H1 (cell line): ENCODE data around the gene ZNF532. TPM values are rescaled to one million over a fixed set of nuclear protein-coding genes. Genes with fewer than 3 reads are reported as not detected.

Experiments used
- CTCF ChIA-PET: fragments of 300-600 bp; sonication (Branson Sonifier 250); formaldehyde crosslinking; loops from one replicate; lab custom pipeline; 2021; ENCODE audit not compliant: partially characterized antibody; lab: Charles Lee
- POLR2A ChIA-PET: fragments of 300-600 bp; sonication (Branson Sonifier 250); formaldehyde crosslinking; loops from one replicate; lab custom pipeline; 2021; ENCODE audit warnings: inconsistent platforms; ENCODE audit not compliant: partially characterized antibody; lab: Charles Lee
- DNase-seq, 2 experiments: peaks; one replicate each; pipeline versions ENCODE4 v3.0.0 to v3.0.0-alpha.2; 2010 to 2022; ENCODE audit warnings: low spot score in 2 of 2, low read depth in 1 of 2, mixed read lengths in 1 of 2
- FAIRE-seq: peaks from 2 replicates; lab custom pipeline; 2011; peaks lifted over from hg19 to GRCh38; lab: Jason Lieb, UNC
- H2AFZ ChIP-seq: 2 replicates; pipeline ENCODE4 v1.8.1; 2012; ENCODE audit warnings: low read length, inconsistent platforms
- H2AK5ac ChIP-seq: 2 replicates; pipeline ENCODE4 v1.6.1; 2013; ENCODE audit warnings: low read depth, low read length
- H2BK120ac ChIP-seq: replicated peaks from 2 replicates; pipeline ENCODE3; 2013; ENCODE audit warnings: low read depth, low read length, inconsistent platforms
- H2BK12ac ChIP-seq: 2 replicates; pipeline ENCODE4 v1.6.1; 2013; ENCODE audit warnings: low read depth, low read length
- H2BK15ac ChIP-seq: 2 replicates; pipeline ENCODE4 v1.6.1; 2013; ENCODE audit warnings: low read length
- H2BK20ac ChIP-seq: 2 replicates; pipeline ENCODE4 v1.6.1; 2013; ENCODE audit warnings: low read length
- H2BK5ac ChIP-seq: 2 replicates; pipeline ENCODE4 v1.6.1; 2013; ENCODE audit warnings: low read depth, low read length
- H3K14ac ChIP-seq: 2 replicates; pipeline ENCODE4 v1.6.1; 2013; ENCODE audit warnings: inconsistent platforms; ENCODE audit not compliant: insufficient read length
- H3K18ac ChIP-seq: 2 replicates; pipeline ENCODE4 v1.6.1; 2013; ENCODE audit warnings: low read length; ENCODE audit errors: extremely low read depth
- H3K23ac ChIP-seq: 2 replicates; pipeline ENCODE4 v1.6.1; 2013; ENCODE audit warnings: inconsistent platforms; ENCODE audit not compliant: insufficient read length
- H3K23me2 ChIP-seq: 2 replicates; pipeline ENCODE4 v1.6.1; 2013; ENCODE audit warnings: low read depth, low read length
- H3K27ac ChIP-seq: 2 replicates; pipeline ENCODE4 v1.6.1; 2011; ENCODE audit warnings: low read depth, low read length, inconsistent platforms
- H3K27me3 ChIP-seq, 4 experiments: replicated peaks in 1 of 4; 1 replicate in 1 of 4; 2 replicates in 3 of 4; pipeline versions ENCODE4 v1.6.1 to v1.8.1; 2011 to 2013; ENCODE audit warnings: low read length in 3 of 4, mild to moderate bottlenecking in 3 of 4, inconsistent platforms in 2 of 4, mixed read lengths in 2 of 4, moderate library complexity in 1 of 4; ENCODE audit not compliant: control insufficient read depth in 3 of 4, insufficient read depth in 3 of 4; ENCODE audit errors: extremely low read depth in 1 of 4
- H3K36me3 ChIP-seq, 4 experiments: 2 replicates each; pipeline versions ENCODE4 v1.6.1 to v1.8.1; 2011 to 2013; ENCODE audit warnings: mild to moderate bottlenecking in 4 of 4, low read length in 3 of 4, moderate library complexity in 2 of 4, control low read depth in 1 of 4, inconsistent platforms in 1 of 4; ENCODE audit not compliant: insufficient read depth in 4 of 4, control insufficient read depth in 2 of 4
- H3K4ac ChIP-seq: replicated peaks from 2 replicates; pipeline ENCODE3; 2013; ENCODE audit warnings: low read length, low read depth, mixed read lengths, inconsistent platforms; ENCODE audit not compliant: insufficient read length
- H3K4me1 ChIP-seq, 4 experiments: replicated peaks in 1 of 4; 1 replicate in 1 of 4; 2 replicates in 3 of 4; pipeline versions ENCODE4 v1.6.1 to v1.8.1; 2011 to 2013; ENCODE audit warnings: low read length in 3 of 4, inconsistent platforms in 2 of 4, mixed read lengths in 1 of 4; ENCODE audit not compliant: insufficient read depth in 4 of 4, control insufficient read depth in 3 of 4
- H3K4me2 ChIP-seq, 2 experiments: 2 replicates each; pipeline versions ENCODE4 v1.6.1 to v1.8.1; 2011 to 2013; ENCODE audit warnings: low read depth in 2 of 2, low read length in 2 of 2, control low read depth in 1 of 2, inconsistent platforms in 1 of 2, mild to moderate bottlenecking in 1 of 2; ENCODE audit not compliant: insufficient read depth in 1 of 2
- H3K4me3 ChIP-seq, 4 experiments: fragments of 200-600, 300-600 bp in 1 of 4; sonication (generic), shearing (Covaris generic), sonication (Bioruptor Twin) in 1 of 4; 2 replicates each; pipeline versions ENCODE4 v1.5.1 to v1.8.1; 2011 to 2016; ENCODE audit warnings: low read length in 4 of 4, low read depth in 3 of 4, control low read depth in 2 of 4, inconsistent platforms in 2 of 4, mild to moderate bottlenecking in 2 of 4, mixed read lengths in 1 of 4, moderate library complexity in 1 of 4; ENCODE audit not compliant: insufficient read depth in 2 of 4; ENCODE audit errors: extremely low read depth in 1 of 4
- H3K56ac ChIP-seq: replicated peaks from 2 replicates; pipeline ENCODE3; 2013; ENCODE audit warnings: low read depth, mild to moderate bottlenecking, mixed read lengths, low read length, inconsistent platforms; ENCODE audit not compliant: insufficient read length
- H3K79me1 ChIP-seq: 2 replicates; pipeline ENCODE4 v1.6.1; 2013; ENCODE audit warnings: low read depth, low read length, control low read depth
- H3K79me2 ChIP-seq, 2 experiments: 2 replicates each; pipeline versions ENCODE4 v1.6.1 to v1.8.1; 2012 to 2013; ENCODE audit warnings: low read length in 2 of 2, mild to moderate bottlenecking in 2 of 2, inconsistent platforms in 1 of 2; ENCODE audit not compliant: insufficient read depth in 2 of 2, control insufficient read depth in 1 of 2
- H3K9ac ChIP-seq, 4 experiments: replicated peaks in 1 of 4; 1 replicate in 1 of 4; 2 replicates in 3 of 4; pipeline versions ENCODE4 v1.6.1 to v1.8.1; 2011 to 2013; ENCODE audit warnings: low read depth in 3 of 4, low read length in 3 of 4, control low read depth in 2 of 4, mild to moderate bottlenecking in 2 of 4, moderate library complexity in 2 of 4, inconsistent platforms in 1 of 4; ENCODE audit errors: extremely low read depth in 1 of 4
- H3K9me3 ChIP-seq, 2 experiments: 2 replicates each; pipeline versions ENCODE4 v1.6.1 to v1.8.1; 2012 to 2013; ENCODE audit warnings: mild to moderate bottlenecking in 2 of 2, moderate library complexity in 2 of 2, control low read depth in 1 of 2, inconsistent platforms in 1 of 2, low read depth in 1 of 2, low read length in 1 of 2, mixed read lengths in 1 of 2; ENCODE audit not compliant: insufficient read depth in 2 of 2
- H4K20me1 ChIP-seq, 2 experiments: replicated peaks in 1 of 2; 2 replicates each; pipeline versions ENCODE3 to v1.8.1; 2011 to 2013; ENCODE audit warnings: inconsistent platforms in 2 of 2, low read length in 2 of 2, mild to moderate bottlenecking in 1 of 2; ENCODE audit not compliant: insufficient read depth in 2 of 2, control insufficient read depth in 1 of 2
- H4K5ac ChIP-seq: 2 replicates; pipeline ENCODE4 v1.6.1; 2013; ENCODE audit warnings: low read length, low read depth, mixed read lengths, inconsistent platforms; ENCODE audit not compliant: insufficient read length
- H4K8ac ChIP-seq: 2 replicates; pipeline ENCODE4 v1.8.0; 2013; ENCODE audit warnings: mild to moderate bottlenecking, moderate library complexity, low read length, inconsistent platforms; ENCODE audit not compliant: insufficient read depth; ENCODE audit errors: extremely low read depth
- H4K91ac ChIP-seq: replicated peaks from 2 replicates; pipeline ENCODE3; 2013; ENCODE audit warnings: low read length, mixed read lengths, inconsistent platforms; ENCODE audit not compliant: insufficient read length
- EP300 ChIP-seq, 2 experiments: IDR thresholded peaks; 1 replicate in 1 of 2; 2 replicates in 1 of 2; pipeline ENCODE4 v1.6.1; 2011 to 2012; ENCODE audit warnings: low read depth in 2 of 2, low read length in 2 of 2, mild to moderate bottlenecking in 2 of 2, borderline replicate concordance in 1 of 2, inconsistent platforms in 1 of 2, moderate library complexity in 1 of 2
- MAX ChIP-seq: IDR thresholded peaks from 2 replicates; pipeline ENCODE4 v1.6.1; 2012; ENCODE audit warnings: inconsistent platforms
- SP1 ChIP-seq: IDR thresholded peaks from 2 replicates; pipeline ENCODE4 v1.6.1; 2011; ENCODE audit warnings: low read depth, low read length
- WGBS, 2 experiments: shearing (Covaris generic) in 1 of 2; methylation state at CpG; one replicate each; pipeline versions ENCODE4 v1.1.6 to v1.1.7; 2013 to 2015; ENCODE audit warnings: low lambda C conversion rate in 2 of 2, mixed read lengths in 2 of 2, inconsistent platforms in 1 of 2, low coverage in 1 of 2, missing lambda C conversion rate in 1 of 2; ENCODE audit not compliant: insufficient replicate concordance in 2 of 2, insufficient coverage in 1 of 2, insufficient read length in 1 of 2; ENCODE audit errors: extremely low coverage in 1 of 2, missing lambda C conversion rate in 1 of 2; 5-methylcytosine and 5-hydroxymethylcytosine counted together
- polyA plus RNA-seq, 7 experiments: library from polyadenylated mRNA; depleted of rRNA in 3 of 7; stranded (reverse) in 5 of 7; unstranded in 2 of 7; fragments of >200 nt in 5 of 7; fragments of 200-250 nt in 2 of 7; gene quantifications; 1 replicate in 5 of 7; 2 replicates in 1 of 7; 4 replicates in 1 of 7; pipeline versions ENCODE4 v1.2.1 to v1.2.3, GENCODE V29; 2011 to 2013; ENCODE audit warnings: missing spikeins in 2 of 7, mixed read lengths in 2 of 7
- total RNA-seq: library from RNA; stranded (reverse); fragmentation: NEBNext Ultra II Directional; extraction: Animal tissue kit (Norgen Biotek cat#: 25700); gene quantifications from 2 replicates; pipeline ENCODE4 v1.2.1, GENCODE V29; 2021

Gene ZNF532
- total and polyA plus RNA-seq, 2 of the 8 experiments (the other 6 are each of a cell fraction or from before 2014, with no cell fraction given): 143 to 240 TPM

- Histone ChIP-seq H3K4me2 (peak overlapping the region; percentile 42 to 47; a peak in 3 of 4 replicates), H3K23ac (no peak overlapping the region), H3K4me3 (0 out of 8 replicates have a peak overlapping the region, but pooled peaks of 1 of the 4 experiments have one; percentile 3), H2BK120ac (no peak overlapping the region), H4K91ac (no peak overlapping the region), H3K9ac (no peak overlapping the region), H4K20me1 (peaks cover 14 to 17% of the 10 kb centered on the region in 2 experiments), H2BK12ac (no peak overlapping the region), H2BK5ac (no peak overlapping the region; the same call in 1 of the 2 replicates), H3K18ac (peak overlapping the region; percentile 22; the same call in 1 of the 2 replicates), H3K4me1 (peaks cover 10 to 21% (median 15%) of the 10 kb centered on the region in 4 experiments), H3K9me3 (no peaks in the 10 kb centered on the region), H3K23me2 (no peaks in the 10 kb centered on the region), H2BK15ac (no peak overlapping the region), H3K27me3 (no peaks in the 10 kb centered on the region), H4K8ac (no peak overlapping the region), H3K79me1 (peaks cover 12% of the 10 kb centered on the region), H3K36me3 (peaks cover 2 to 24% (median 11%) of the 10 kb centered on the region in 4 experiments; a peak in 7 of 8 replicates), H4K5ac (no peak overlapping the region), H2AFZ (no peak overlapping the region), H3K79me2 (peaks cover 23 to 100% of the 10 kb centered on the region in 2 experiments), H3K4ac (no peak overlapping the region), H3K14ac (no peak overlapping the region), H2BK20ac (no peak overlapping the region), H3K56ac (no peak overlapping the region), H3K27ac (peak overlapping the region; percentile 1; the same call in 1 of the 2 replicates), H2AK5ac (no peak overlapping the region)
- TF ChIP-seq EP300 (IDR thresholded peaks at IDR 0.05; ENCODE audit: borderline replicate concordance in 1 of 2, low read depth in 2 of 2, low read length in 2 of 2): no peak
- no peak for TF ChIP-seq SP1
- TF ChIP-seq MAX: no peak
- ChIA-PET CTCF (interaction anchor here (0.6 to 1.4 kb wide), 8 partner anchors 23 to 164 kb away, joined by 3 to 6 read pairs (median 3); no protein-coding TSS in a partner anchor), POLR2A (interaction anchor here (0.7 to 1.7 kb wide), 7 partner anchors 10 to 61 kb away, joined by 3 to 4 read pairs (median 3); no protein-coding TSS in a partner anchor)
- FAIRE-seq (no peak), DNase-seq (no peak)
- WGBS, 2 experiments: 76% methylated on average over 4 of the region's 4 CpGs; no CpG with 5 or more reads in 1 of the 2 experiments
Observed at GRCh38 chr18:58928386-58928785, 63.7 kb downstream of the ZNF532 start.
